Measurements from ENCODE around the gene MRPL37. TPM values are rescaled to one million over a fixed set of nuclear protein-coding genes. Genes with fewer than 3 reads are reported as not detected.

MRPL37 gene
- total and polyA plus RNA-seq, 2 donors (not counting 1 experiment from before 2014, with no cell fraction given), result 9.6 to 37.0 TPM

DNA sequence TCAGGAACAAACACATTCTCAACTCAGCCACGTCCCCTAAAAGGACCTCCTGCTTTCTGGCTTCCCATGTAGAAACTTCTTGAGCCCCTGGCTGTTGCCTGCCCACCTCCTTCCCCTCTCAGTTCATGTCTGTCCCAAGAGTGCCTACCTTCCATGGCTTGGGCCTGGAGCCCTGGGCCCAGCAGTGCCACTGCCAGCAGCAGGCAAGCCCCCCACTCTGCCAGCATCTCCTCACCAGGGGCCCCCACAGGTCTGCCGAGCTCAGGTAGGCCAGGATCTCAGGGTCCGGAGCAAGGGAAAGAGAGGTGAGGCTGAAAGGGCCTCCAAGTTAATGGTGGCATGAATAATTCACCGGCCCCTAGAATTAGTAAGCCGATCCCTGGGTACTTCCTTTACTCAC lies 47.3 kb upstream of the MRPL37 start, which contains the start of gene CDCP2:
Gene CDCP2 (minus strand): TSS at position 305 of the 400 bp plus-strand sequence. CDS start 78 bp downstream, at position 227.
- TF ChIP-seq, protein P1, sequence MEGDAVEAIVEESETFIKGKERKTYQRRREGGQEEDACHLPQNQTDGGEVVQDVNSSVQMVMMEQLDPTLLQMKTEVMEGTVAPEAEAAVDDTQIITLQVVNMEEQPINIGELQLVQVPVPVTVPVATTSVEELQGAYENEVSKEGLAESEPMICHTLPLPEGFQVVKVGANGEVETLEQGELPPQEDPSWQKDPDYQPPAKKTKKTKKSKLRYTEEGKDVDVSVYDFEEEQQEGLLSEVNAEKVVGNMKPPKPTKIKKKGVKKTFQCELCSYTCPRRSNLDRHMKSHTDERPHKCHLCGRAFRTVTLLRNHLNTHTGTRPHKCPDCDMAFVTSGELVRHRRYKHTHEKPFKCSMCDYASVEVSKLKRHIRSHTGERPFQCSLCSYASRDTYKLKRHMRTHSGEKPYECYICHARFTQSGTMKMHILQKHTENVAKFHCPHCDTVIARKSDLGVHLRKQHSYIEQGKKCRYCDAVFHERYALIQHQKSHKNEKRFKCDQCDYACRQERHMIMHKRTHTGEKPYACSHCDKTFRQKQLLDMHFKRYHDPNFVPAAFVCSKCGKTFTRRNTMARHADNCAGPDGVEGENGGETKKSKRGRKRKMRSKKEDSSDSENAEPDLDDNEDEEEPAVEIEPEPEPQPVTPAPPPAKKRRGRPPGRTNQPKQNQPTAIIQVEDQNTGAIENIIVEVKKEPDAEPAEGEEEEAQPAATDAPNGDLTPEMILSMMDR (IDR thresholded peaks at IDR 0.05), result no peak
- no peak for TF ChIP-seq EZH2 (IDR thresholded peaks at IDR 0.05; ENCODE audit: borderline replicate concordance, insufficient read depth, low read depth, low read length, poor library complexity, severe bottlenecking)
- Mint-ChIP-seq H3K9me3 (ENCODE audit: insufficient read depth) (no peaks in the 10 kb centered on the region), H3K4me3 (no peak within 1 kb of the TSS), H3K27ac (no peak within 1 kb of the TSS), H3K4me1 (no peaks in the 10 kb centered on the region), H3K27me3 (no peaks in the 10 kb centered on the region)
- no peak for ATAC-seq (ENCODE audit: low read depth)
- H3K36me3 ChIP-seq (replicated peaks in 1 of 2; ENCODE audit: control extremely low read depth in 1 of 2, control insufficient read depth in 1 of 2, extremely low read depth in 1 of 2, insufficient read depth in 2 of 2, low read length in 1 of 2), result no peaks in the 10 kb centered on the region
- no peak within 1 kb of the TSS for H3K4me2 ChIP-seq (replicated peaks; ENCODE audit: low read depth, low read length, poor library complexity, severe bottlenecking)
- H3K4me3 ChIP-seq (ENCODE audit: control extremely low read depth in 1 of 5, extremely low read depth in 1 of 5, insufficient read depth in 1 of 5, low read depth in 2 of 5, low read length in 4 of 5), result no peak within 1 kb of the TSS
- WGBS (ENCODE audit: insufficient coverage), result 93% methylated on average over 4 of the region's 5 CpGs
- intact Hi-C loops (cut with micrococcal nuclease), result no loop called here
- H3K9me3 ChIP-seq (ENCODE audit: control extremely low read depth in 1 of 3, control insufficient read depth in 2 of 3, insufficient read depth in 1 of 3, low read length in 2 of 3), result no peaks in the 10 kb centered on the region
- CTCF ChIA-PET, result no interaction called here
- H4K20me1 ChIP-seq (ENCODE audit: control insufficient read depth, insufficient read depth, low read length, poor library complexity, severe bottlenecking), result no peaks in the 10 kb centered on the region
- no peaks in the 10 kb centered on the region for H3K79me2 ChIP-seq (ENCODE audit: control insufficient read depth, insufficient read depth, low read length)
- no peak within 1 kb of the TSS for H3K9ac ChIP-seq (ENCODE audit: low read length)
- no peak for DNase-seq
- no peaks in the 10 kb centered on the region for H3K4me1 ChIP-seq (ENCODE audit: control insufficient read depth in 2 of 2, insufficient read depth in 2 of 2, low read length in 2 of 2)
- no peak within 1 kb of the TSS for H3K27ac ChIP-seq (ENCODE audit: low read length in 2 of 2)
- H2AFZ ChIP-seq (ENCODE audit: insufficient read depth, low read depth, low read length, poor library complexity, severe bottlenecking), result no peak within 1 kb of the TSS
- POLR2A ChIA-PET, result no interaction called here
- H3K27me3 ChIP-seq (replicated peaks in 1 of 4; ENCODE audit: control extremely low read depth in 1 of 4, control insufficient read depth in 3 of 4, insufficient read depth in 4 of 4, low read length in 3 of 4), result no peaks in the 10 kb centered on the region

DNA sequence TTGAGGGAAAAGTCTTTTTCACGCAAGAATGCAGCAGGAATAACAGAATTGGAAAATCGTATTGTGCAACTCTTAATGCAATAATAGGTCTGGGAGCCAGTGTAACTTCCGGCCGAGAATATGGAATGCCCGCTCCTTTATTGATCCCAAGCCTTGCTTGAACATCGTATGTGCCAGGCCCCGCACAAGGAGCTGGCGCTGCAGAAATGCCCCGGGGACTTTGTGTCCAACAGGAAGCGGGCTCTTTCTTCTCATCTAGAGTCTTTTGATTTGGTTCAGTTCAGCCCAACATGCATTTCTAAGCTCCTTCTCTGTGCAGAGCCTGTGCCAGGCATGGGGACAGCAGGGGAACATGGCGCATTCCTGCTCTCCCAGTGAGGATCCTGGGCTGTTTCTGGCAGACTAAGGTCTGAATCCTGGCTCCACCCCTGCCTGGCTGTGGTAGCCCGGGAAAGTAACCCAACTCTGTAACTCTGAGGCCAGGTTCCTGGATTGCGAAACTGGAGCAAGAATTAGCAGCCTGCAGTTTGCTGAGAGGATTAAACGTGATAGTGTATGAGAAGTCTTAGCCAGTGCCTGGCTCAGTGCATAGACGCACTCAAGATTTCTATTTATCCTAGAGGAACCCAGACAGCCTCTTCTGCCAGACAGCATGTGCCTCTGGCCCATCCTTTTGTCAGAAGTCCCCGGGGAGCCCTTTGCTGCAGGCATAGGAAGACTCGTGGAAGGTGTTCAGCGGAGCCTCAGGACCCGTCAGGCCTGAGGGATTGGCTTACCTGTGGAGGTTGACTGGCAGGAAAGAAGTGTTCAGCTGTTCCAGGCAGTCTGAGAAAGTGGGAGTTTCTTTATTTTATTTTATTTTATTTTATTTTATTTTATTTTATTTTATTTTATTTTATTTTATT lies 46.2 kb upstream of the MRPL37 start:
- Mint-ChIP-seq H3K27me3 (no peaks in the 10 kb centered on the region), H3K27ac (no peak overlapping the region), H3K4me1 (no peaks in the 10 kb centered on the region), H3K4me3 (no peak overlapping the region), H3K9me3 (ENCODE audit: insufficient read depth) (no peaks in the 10 kb centered on the region)
- no peak overlapping the region for H3K4me2 ChIP-seq (replicated peaks; ENCODE audit: low read depth, low read length, poor library complexity, severe bottlenecking)
- H3K9me3 ChIP-seq (ENCODE audit: control extremely low read depth in 1 of 3, control insufficient read depth in 2 of 3, insufficient read depth in 1 of 3, low read length in 2 of 3), result no peaks in the 10 kb centered on the region
- H2AFZ ChIP-seq (ENCODE audit: insufficient read depth, low read depth, low read length, poor library complexity, severe bottlenecking), result no peak overlapping the region
- H3K27ac ChIP-seq (ENCODE audit: low read length in 2 of 2), result no peak overlapping the region
- H4K20me1 ChIP-seq (ENCODE audit: control insufficient read depth, insufficient read depth, low read length, poor library complexity, severe bottlenecking), result no peaks in the 10 kb centered on the region
- H3K27me3 ChIP-seq (replicated peaks in 1 of 4; ENCODE audit: control extremely low read depth in 1 of 4, control insufficient read depth in 3 of 4, insufficient read depth in 4 of 4, low read length in 3 of 4), result no peaks in the 10 kb centered on the region
- H3K4me1 ChIP-seq (ENCODE audit: control insufficient read depth in 2 of 2, insufficient read depth in 2 of 2, low read length in 2 of 2), result no peaks in the 10 kb centered on the region
- no peaks in the 10 kb centered on the region for H3K36me3 ChIP-seq (replicated peaks in 1 of 2; ENCODE audit: control extremely low read depth in 1 of 2, control insufficient read depth in 1 of 2, extremely low read depth in 1 of 2, insufficient read depth in 2 of 2, low read length in 1 of 2)
- no peak overlapping the region for H3K9ac ChIP-seq (ENCODE audit: low read length)
- CTCF ChIA-PET, result no interaction called here
- no peak for TF ChIP-seq EZH2 (IDR thresholded peaks at IDR 0.05; ENCODE audit: borderline replicate concordance, insufficient read depth, low read depth, low read length, poor library complexity, severe bottlenecking)
- TF ChIP-seq, protein P1 (IDR thresholded peaks at IDR 0.05), result no peak
- no peak for ATAC-seq (ENCODE audit: low read depth)
- WGBS (ENCODE audit: insufficient coverage), result 86% methylated on average over 18 of the region's 19 CpGs
- DNase-seq, result no peak
- H3K79me2 ChIP-seq (ENCODE audit: control insufficient read depth, insufficient read depth, low read length), result no peaks in the 10 kb centered on the region
- POLR2A ChIA-PET, result no interaction called here
- intact Hi-C loops (cut with micrococcal nuclease), result no loop called here
- H3K4me3 ChIP-seq (ENCODE audit: control extremely low read depth in 1 of 5, extremely low read depth in 1 of 5, insufficient read depth in 1 of 5, low read depth in 2 of 5, low read length in 4 of 5), result no peak overlapping the region
